Stimulated activated CD4-positive, alpha-beta T cell treated with anti-CD3 and anti-CD28 coated beads, Interleukin-12 subunit alpha, Interleukin-12 subunit beta, amount 100 ng/mL, for 4 hours (primary cell): ENCODE measurements around the gene BEST3.
"Not testable (repeated sequence)": the region's sequence is repeated elsewhere in the genome, so short reads cannot be mapped to it uniquely, and the experiment has no call there.

Experiments
- DNase-seq: peaks from one replicate; pipeline ENCODE4 v3.0.0-alpha.2; 2020

BEST3 gene

GRCh38 chr12:69687390-69687789, 11.7 kb downstream of the BEST3 start:
- DNase-seq: no peak

DNA sequence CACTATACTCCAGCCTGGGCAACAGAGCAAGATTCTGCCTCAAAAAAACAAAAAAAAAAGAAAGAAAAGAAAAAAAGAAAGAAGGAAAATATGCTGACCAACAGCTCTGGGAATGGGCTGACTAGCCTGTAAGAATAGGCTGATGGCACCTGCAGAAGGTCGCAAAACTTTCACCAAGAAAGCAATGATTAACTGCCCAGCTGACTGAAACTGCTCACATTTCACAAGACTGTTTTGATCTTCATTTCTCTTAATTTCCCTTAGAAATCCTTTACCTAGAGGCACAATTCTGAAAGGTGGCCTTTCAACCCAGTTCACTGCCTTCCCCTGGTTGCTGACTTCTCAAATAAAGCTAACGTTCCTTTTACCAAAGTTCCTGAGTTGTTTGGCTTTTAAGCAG, 12.4 kb downstream of the BEST3 start:
- DNase-seq: no peak

DNA sequence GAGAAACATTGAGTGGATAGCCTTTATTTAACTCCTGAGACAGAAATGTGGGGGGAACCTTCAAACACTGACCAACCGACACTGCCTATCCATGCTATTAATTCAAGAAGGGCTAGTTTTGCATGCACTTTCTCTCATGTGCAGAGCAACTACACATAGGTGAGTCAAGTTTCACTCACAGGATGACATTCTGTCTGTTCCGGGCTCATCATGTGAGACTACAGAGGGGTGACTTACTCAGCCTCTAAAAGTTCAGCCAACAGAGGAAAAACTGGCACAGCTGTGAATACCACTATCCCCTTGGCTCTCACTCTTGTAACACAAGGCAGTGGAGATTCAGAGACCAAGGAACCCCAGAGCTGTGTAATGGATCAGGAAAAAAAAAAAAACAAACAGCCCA, 13.3 kb downstream of the BEST3 start:
- no peak for DNase-seq

DNA sequence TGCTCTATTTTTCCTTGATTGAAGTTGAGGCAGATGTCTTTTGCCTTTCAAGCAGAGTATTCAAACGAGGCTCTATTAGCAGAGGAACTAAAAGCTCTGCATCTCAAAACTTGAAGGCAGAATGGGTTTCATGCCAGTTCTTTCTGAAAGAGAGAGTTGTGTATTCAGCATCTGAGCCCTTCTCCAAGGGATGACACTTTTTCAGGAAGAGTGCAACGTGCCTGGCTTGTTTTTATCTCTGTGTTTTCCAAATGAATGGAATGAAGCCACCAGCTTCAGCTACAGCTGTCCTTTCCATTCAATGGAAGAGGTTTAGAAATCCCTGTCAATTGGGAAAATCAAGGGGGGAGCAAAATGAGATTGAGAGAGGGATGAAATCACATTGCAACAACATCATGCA, 14.6 kb downstream of the BEST3 start:
- no peak for DNase-seq

DNA sequence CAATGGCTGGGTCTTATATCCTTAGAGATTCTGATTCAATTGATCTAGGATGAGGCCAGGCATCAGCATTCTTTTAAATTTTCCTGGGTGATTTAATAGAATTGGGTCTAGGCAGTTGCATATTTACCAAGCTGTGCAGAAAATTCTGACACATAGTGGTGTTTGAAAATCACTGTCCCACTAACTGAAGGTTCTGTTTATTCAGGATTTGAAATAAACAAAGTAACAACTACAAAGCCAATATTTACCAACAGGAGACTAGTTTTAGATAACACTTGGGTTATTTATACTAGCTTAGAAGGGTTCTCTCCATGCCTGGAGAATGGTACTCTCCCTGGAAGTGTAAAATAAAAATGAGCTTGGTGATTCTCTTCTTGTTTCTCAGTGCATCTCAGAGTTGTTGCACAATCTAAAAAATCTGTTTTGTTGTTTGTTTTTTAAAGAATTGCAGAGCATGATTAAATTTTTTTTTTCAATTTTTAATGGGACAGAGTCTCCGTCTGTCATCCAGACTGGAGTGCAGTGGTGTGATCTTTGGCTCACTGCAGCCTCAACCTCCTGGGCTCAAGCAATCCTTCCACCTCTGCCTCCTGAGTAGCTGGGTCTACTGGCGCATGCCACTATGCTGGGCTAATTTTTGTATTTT, 16.9 kb downstream of the BEST3 start:
- no peak for DNase-seq

DNA sequence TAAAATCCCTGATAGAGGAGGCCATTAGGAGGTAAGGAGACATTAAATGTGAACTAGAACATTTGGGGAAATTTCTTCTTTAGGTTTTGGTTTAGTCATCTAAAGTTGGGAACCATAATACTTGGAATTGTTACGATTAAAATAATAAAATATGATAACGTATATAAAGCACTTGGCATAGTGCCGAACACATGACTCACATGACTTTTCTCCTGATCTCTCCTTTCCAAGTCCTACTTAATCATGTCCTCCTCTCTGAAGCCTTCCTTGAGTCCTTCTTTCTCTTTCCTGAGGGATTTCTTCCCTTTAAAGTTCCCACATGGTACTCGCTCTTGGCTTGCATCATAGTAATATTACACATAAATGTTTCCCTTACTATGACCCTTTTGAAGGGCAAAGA, 20.0 kb downstream of the BEST3 start:
- no peak for DNase-seq

DNA sequence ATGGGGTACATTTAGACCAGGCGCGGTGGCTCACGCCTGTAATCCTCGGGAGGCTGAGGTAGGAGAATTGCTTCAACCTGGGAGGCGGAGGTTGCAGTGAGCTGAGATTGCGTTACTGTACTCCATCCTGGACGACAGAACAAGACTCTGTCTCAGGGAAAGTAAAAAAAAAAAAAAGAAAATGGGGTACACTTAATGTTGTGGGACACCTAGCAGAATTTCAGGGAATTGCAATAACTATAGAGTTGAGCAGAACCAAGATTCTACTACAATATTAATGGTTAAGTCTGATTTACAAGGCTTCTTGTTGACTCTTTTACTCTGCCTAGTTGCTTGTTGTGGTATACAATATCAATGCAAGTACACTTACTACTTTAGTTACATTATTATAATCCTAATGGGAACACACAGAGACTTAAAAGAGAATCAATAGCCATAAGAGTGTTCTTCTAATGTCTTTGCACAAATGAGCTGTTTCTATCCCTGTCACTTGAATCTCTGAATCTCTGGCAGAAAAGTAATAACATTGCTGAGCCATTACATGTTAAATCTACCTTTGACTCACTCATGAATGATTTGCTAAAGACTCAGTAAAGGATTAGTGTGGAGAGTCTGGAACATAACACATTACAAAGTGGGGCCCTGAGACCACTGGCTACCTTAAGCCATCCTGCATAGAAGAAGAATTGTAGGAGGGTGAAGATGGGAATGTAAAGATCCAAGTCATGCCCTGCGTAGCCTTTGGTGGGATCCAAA, 22.7 kb downstream of the BEST3 start:
- no peak for DNase-seq

GRCh38 chr12:69672195-69672594, 26.9 kb downstream of the BEST3 start:
- DNase-seq: no peak

DNA sequence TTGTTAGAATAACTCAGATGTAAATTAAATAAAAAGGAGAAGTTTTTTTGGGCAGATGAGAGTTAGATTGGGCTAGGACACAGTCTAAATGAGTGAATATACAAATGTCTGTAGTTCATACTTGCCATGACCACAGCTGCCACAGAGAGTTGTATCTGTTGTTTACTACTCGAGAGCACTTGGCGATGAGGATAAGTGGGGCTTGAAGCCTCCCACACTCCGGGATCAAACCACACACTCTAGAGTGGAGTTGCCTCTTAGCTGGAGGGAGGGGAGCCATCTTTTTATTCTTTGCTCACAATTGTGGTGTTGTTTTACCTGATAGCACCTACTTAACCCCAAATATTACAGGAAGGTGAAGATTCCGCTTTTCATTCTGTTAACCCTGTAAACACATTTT, 27.5 kb downstream of the BEST3 start:
- DNase-seq: no peak

- no peak for DNase-seq
Measured at GRCh38 chr12:69666798-69667197, 32.3 kb downstream of the BEST3 start.

DNA sequence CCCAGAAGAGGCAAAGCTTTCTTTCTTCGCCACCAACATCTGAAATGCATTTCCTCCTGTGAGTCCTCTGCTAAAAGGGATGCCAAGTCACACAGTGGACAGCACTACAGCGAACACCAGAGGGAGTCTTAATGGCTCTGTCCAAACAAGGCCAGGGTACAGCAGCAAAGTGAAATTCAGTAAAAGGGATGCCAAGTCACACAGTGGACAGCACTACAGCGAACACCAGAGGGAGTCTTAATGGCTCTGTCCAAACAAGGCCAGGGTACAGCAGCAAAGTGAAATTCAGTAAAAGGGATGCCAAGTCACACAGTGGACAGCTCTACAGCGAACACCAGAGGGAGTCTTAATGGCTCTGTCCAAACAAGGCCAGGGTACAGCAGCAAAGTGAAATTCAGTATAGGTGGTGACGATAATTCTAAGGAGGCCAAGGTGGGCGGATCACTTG, 34.1 kb downstream of the BEST3 start:
- not testable (repeated sequence) for DNase-seq

- DNase-seq: no peak
Measured at GRCh38 chr12:69663726-69664125, 35.4 kb downstream of the BEST3 start.

GRCh38 chr12:69662764-69663163, 36.3 kb downstream of the BEST3 start:
- DNase-seq: no peak

- no peak for DNase-seq
Measured at GRCh38 chr12:69661386-69661785, 37.7 kb downstream of the BEST3 start.

GRCh38 chr12:69660164-69660863, 38.8 kb downstream of the BEST3 start:
- DNase-seq: no peak

DNA sequence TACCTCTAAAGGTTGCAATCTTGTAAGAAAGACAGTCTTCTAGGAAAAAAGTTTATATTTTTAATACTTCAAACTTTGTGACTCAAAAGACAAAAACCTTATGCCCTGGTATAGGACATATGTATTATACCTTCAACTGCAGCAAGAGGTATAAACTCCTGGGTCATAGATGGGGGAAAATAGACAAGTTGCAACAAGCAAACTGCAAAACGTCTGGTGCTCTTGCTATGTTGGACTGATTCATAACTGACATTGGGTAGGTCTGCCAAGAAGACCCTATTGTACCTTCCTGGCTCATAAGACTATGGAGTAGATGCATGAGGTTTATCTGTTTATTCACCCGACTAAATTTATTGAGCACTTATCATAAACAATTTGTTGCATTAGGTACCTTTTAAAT, 40.9 kb downstream of the BEST3 start:
- DNase-seq: no peak

DNA sequence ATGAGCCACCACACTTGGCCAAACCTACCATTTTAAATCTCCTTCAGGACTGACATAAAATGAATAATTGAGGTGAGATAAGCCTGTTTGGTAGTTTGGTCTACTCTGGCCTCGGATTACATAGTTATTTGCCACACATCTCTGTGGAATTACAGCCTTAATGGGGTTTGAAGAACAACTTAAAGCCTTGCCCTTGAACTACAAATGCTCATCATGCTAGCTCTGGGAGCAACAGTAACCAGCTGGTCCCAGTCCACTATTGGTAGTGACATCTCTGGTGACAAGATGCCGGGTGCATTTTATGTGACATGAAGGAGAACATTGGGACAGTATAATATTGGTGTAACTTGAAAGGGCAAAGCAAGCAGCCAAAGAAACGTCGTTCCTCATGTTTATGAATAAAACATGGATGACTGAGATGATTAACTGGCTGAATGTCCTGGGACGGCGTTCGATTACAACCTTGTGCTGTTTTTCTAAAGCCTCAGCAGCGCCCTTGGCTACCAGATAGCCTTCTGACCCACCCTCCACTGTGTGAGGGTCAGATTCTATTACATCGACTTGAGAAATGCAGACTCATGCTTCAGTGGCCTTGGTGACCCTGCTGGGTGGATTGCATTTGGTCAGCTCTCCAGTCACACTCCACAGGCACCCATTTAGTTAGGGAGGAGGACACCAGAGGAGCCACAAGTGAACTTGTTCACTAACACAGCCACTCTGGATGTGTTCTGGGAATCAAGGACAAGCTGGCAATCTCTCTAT, 41.5 kb downstream of the BEST3 start:
- no peak for DNase-seq

- no peak for DNase-seq
Measured at GRCh38 chr12:69655616-69656340, 43.3 kb downstream of the BEST3 start.

GRCh38 chr12:69653703-69654102, 45.4 kb downstream of the BEST3 start:
- no peak for DNase-seq

GRCh38 chr12:69651922-69652321, 47.2 kb downstream of the BEST3 start:
- no peak for DNase-seq

- no peak for DNase-seq
Measured at GRCh38 chr12:69649529-69649928, 49.6 kb downstream of the BEST3 start.

DNA sequence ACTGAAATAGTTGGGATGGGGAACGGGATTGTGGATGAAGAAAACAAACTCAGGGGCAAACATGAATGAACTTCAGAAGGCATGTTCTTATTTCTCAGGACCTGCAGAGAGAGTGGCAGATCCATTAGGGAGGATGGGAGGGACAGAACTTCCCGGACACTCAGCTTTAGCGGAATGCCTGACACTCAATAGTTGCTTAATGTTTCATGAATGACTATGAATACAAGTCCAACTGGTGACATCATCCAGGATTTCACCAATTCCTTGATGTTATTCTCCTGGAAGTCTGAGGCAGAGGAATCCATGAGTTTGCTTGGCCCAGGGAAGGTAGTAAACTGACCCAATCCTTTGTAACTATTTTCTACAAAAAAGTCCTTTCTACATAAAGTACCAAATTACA, 50.6 kb downstream of the BEST3 start:
- no peak for DNase-seq

GRCh38 chr12:69647178-69647577, 51.9 kb downstream of the BEST3 start:
- no peak for DNase-seq
